ENCODE results near the gene PTPRD. TPM values are rescaled to one million over a fixed set of nuclear protein-coding genes. Genes with fewer than 3 reads are reported as not detected.
"Not testable (repeated sequence)": the region's sequence is repeated elsewhere in the genome, so short reads cannot be mapped to it uniquely, and the experiment has no call there.

PTPRD gene
- total RNA-seq, 1 experiment from 2014 or later = 0.84 TPM

GRCh38 chr9:9170439-9171134 lies 1442.2 kb downstream of the PTPRD start:
- DNase-seq (ENCODE audit: low read depth) = no peak

GRCh38 chr9:9142001-9142400 lies 1470.8 kb downstream of the PTPRD start:
- no peak for DNase-seq (ENCODE audit: low read depth)

GRCh38 chr9:9133526-9133925 lies 1479.3 kb downstream of the PTPRD start:
- DNase-seq (ENCODE audit: low read depth) = no peak

GRCh38 chr9:9124616-9125015 lies 1488.2 kb downstream of the PTPRD start:
- no peak for DNase-seq (ENCODE audit: low read depth)

- no peak for DNase-seq (ENCODE audit: low read depth)
Observed at GRCh38 chr9:9122230-9122875, 1490.4 kb downstream of the PTPRD start.

GRCh38 chr9:9117866-9118265 lies 1494.9 kb downstream of the PTPRD start:
- DNase-seq (ENCODE audit: low read depth) = no peak

- DNase-seq (ENCODE audit: low read depth) = no peak
Observed at GRCh38 chr9:9112001-9112720, 1500.6 kb downstream of the PTPRD start.

- DNase-seq (ENCODE audit: low read depth) = no peak
Observed at GRCh38 chr9:9108641-9109040, 1504.2 kb downstream of the PTPRD start.

GRCh38 chr9:9102295-9102694 lies 1510.5 kb downstream of the PTPRD start:
- DNase-seq (ENCODE audit: low read depth) = no peak

- DNase-seq (ENCODE audit: low read depth) = no peak
Observed at GRCh38 chr9:9100070-9100469, 1512.7 kb downstream of the PTPRD start.

- no peak for DNase-seq (ENCODE audit: low read depth)
Observed at GRCh38 chr9:9099646-9100045, 1513.2 kb downstream of the PTPRD start.

GRCh38 chr9:9097254-9097653 lies 1515.5 kb downstream of the PTPRD start:
- DNase-seq (ENCODE audit: low read depth) = not testable (repeated sequence)

GRCh38 chr9:9091387-9091786 lies 1521.4 kb downstream of the PTPRD start:
- DNase-seq (ENCODE audit: low read depth) = no peak

GRCh38 chr9:9079473-9079872 lies 1533.3 kb downstream of the PTPRD start:
- DNase-seq (ENCODE audit: low read depth) = no peak

GRCh38 chr9:9078301-9078700 lies 1534.5 kb downstream of the PTPRD start:
- DNase-seq (ENCODE audit: low read depth) = no peak

- DNase-seq (ENCODE audit: low read depth) = no peak
Observed at GRCh38 chr9:9061627-9062026, 1551.2 kb downstream of the PTPRD start.

GRCh38 chr9:9054354-9054992 lies 1558.3 kb downstream of the PTPRD start:
- DNase-seq (ENCODE audit: low read depth) = no peak

GRCh38 chr9:9045572-9045971 lies 1567.2 kb downstream of the PTPRD start:
- DNase-seq (ENCODE audit: low read depth) = no peak

- no peak for DNase-seq (ENCODE audit: low read depth)
Observed at GRCh38 chr9:9045072-9045471, 1567.7 kb downstream of the PTPRD start.

- not testable (repeated sequence) for DNase-seq (ENCODE audit: low read depth)
Observed at GRCh38 chr9:9043788-9044187, 1569.0 kb downstream of the PTPRD start.

- DNase-seq (ENCODE audit: low read depth) = no peak
Observed at GRCh38 chr9:9041756-9042155, 1571.0 kb downstream of the PTPRD start.

- DNase-seq (ENCODE audit: low read depth) = no peak
Observed at GRCh38 chr9:9033022-9033421, 1579.8 kb downstream of the PTPRD start.
